Cardiac fibroblast (primary cell): ENCODE measurements around the gene SFXN4.

Experiments
- DNase-seq, 2 donors: peaks; one replicate each; pipeline versions ENCODE4 v3.0.0 to v3.0.0-alpha.2; 2010; ENCODE audit warnings: low read depth in 2 of 2
- H3K4me3 ChIP-seq, 2 donors: replicated peaks in 1 of 2; 1 replicate in 1 of 2; 2 replicates in 1 of 2; pipeline ENCODE4 v1.5.1; 2011; ENCODE audit warnings: low read depth in 2 of 2, low read length in 2 of 2, mild to moderate bottlenecking in 2 of 2, moderate library complexity in 1 of 2
- TF ChIP-seq, protein P1 (sequence below): IDR thresholded peaks from one replicate; pipeline ENCODE4 v1.5.1; 2011; ENCODE audit warnings: low read depth, mild to moderate bottlenecking, low read length, inconsistent platforms

Gene SFXN4, protein sequence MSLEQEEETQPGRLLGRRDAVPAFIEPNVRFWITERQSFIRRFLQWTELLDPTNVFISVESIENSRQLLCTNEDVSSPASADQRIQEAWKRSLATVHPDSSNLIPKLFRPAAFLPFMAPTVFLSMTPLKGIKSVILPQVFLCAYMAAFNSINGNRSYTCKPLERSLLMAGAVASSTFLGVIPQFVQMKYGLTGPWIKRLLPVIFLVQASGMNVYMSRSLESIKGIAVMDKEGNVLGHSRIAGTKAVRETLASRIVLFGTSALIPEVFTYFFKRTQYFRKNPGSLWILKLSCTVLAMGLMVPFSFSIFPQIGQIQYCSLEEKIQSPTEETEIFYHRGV

DNA sequence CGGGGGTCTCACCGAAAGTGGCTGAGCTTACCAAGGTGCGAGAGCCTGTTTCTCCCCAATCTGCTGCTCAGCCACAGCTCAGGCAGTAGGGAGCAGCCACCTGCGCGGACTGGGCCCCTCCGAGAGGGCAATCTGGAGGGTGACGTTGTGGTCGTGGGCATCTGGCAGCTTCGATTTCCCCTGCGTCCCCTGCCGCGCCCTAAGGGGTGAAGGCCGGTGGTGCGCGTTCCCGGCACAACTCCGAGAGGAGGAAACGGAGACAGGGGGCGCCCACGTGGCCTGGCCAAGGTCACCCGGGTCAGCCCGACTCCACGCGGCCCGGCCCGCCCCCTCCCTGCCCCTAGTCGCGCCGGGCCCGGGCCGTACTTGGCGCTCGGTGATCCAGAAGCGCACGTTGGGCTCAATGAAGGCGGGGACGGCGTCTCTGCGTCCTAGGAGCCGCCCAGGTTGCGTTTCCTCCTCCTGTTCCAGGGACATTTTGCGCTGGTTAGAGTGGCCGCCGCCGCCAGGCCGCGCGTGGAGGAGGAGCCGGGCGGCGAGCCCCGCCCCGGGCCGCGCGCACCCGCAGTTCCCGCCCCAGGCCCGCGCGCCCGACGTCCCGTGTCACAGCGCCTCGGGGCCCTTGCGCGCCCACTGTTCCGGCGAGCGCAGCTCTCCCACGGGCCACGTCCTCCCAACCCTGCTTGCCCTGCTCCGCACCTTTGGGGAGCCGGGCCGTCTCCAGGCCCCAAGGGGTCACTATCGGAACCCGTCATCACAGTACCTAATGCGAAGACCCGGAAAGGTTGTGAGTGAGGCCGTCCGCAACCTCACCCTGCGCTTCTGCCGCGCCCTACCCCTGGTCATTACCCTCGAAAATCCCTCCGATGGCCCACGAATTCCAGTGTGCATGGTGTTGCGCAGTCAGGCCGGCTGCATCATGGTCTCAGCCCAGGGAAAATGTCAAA is at the start of gene SFXN4:
SFXN4 (minus strand) TSS at position 544 of the 947 bp plus-strand sequence; CDS start at position 477, 67 bp downstream.
- TF ChIP-seq, protein P1, sequence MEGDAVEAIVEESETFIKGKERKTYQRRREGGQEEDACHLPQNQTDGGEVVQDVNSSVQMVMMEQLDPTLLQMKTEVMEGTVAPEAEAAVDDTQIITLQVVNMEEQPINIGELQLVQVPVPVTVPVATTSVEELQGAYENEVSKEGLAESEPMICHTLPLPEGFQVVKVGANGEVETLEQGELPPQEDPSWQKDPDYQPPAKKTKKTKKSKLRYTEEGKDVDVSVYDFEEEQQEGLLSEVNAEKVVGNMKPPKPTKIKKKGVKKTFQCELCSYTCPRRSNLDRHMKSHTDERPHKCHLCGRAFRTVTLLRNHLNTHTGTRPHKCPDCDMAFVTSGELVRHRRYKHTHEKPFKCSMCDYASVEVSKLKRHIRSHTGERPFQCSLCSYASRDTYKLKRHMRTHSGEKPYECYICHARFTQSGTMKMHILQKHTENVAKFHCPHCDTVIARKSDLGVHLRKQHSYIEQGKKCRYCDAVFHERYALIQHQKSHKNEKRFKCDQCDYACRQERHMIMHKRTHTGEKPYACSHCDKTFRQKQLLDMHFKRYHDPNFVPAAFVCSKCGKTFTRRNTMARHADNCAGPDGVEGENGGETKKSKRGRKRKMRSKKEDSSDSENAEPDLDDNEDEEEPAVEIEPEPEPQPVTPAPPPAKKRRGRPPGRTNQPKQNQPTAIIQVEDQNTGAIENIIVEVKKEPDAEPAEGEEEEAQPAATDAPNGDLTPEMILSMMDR = no peak
- H3K4me3 ChIP-seq = peak within 1 kb of the TSS; percentile 64 to 69
- DNase-seq = peak; percentile 57 to 58

DNA sequence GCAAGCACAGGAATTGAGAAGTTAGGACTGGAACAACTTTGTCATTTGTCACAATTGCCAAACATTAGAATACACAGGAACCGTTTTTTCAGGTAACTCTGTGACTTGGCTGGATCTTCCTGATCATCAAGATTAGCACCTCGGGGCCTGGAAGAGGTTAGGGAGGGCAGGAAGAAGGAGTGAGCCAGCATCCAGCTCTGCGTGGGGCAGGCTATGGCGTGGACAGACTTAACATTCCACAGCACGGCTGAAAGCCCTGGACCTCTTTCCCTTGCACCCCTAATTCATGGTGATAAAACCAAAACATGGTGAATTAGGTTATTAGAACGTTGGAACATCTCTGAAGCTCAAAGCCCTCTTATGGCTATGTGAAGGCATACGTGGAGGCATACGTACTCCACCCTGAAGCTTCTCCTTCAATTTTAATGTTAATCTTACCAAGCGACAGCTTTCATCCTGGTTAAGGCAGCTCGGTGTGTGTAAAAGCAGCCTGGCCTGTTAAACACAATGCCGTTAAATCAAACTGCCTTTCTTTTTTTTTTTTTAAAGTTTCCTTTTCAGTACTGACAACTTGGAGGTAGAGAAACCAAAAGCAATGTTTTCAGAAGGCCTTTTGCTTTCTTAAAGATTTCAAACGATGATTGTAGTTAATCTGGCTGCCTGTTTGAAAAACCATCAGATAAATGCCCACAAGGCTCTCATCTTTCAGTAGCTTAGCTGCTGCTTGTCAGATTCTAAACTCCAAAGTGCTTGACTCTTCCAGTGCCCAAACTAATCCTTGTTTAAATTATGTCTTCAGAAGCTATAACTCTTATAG is 46.3 kb upstream of the SFXN4 start:
- peak; percentile 40 to 42 for DNase-seq
- TF ChIP-seq, protein P1 = no peak
- H3K4me3 ChIP-seq = peak overlapping the region in 1 of 2 donors; percentile 2

DNA sequence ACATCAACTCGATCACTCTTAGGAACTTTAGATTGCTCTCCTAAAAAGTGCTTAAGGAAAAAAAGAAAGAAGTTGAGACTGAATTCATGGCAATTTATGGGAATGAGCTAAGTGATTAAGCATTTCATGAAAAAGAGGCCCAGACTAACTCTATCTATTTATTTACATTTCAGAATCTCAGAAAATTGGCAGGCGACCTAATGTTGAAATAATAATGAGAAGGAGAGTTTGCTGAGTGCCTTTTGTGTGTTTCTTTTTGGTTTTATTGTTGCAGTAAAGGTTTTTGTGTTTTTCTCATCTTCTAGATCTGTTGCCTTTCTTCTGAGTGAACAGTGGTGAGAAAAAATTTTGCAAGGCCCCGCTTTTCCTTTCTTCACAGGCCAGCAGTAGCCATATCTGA is 45.7 kb upstream of the SFXN4 start:
- DNase-seq = peak; percentile 75 to 80

DNA sequence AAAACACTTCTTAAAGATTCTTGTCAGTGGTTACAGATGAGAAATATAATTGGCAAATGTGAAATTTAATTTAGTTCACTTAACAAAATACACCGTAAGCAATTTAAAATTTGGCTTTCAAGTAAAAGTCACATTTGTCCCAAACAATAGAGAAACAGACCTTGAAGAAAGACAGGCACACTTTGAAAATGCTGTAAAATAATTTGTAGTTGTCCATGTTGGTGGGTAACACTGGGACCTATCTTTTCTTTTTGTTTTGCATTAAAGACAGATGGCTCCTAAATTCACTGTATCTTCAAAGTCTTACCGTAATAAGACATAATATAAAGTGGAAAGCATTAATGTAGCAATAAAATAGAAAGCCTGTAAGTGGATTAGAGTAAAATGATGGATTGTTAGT is 45.1 kb upstream of the SFXN4 start:
- DNase-seq = no peak
- H3K4me3 ChIP-seq = no peak overlapping the region
- TF ChIP-seq, protein P1 = no peak

More for the DNA sequence above, 45.7 kb upstream of the SFXN4 start:
- TF ChIP-seq, protein P1 = no peak
- H3K4me3 ChIP-seq = no peak overlapping the region

DNA sequence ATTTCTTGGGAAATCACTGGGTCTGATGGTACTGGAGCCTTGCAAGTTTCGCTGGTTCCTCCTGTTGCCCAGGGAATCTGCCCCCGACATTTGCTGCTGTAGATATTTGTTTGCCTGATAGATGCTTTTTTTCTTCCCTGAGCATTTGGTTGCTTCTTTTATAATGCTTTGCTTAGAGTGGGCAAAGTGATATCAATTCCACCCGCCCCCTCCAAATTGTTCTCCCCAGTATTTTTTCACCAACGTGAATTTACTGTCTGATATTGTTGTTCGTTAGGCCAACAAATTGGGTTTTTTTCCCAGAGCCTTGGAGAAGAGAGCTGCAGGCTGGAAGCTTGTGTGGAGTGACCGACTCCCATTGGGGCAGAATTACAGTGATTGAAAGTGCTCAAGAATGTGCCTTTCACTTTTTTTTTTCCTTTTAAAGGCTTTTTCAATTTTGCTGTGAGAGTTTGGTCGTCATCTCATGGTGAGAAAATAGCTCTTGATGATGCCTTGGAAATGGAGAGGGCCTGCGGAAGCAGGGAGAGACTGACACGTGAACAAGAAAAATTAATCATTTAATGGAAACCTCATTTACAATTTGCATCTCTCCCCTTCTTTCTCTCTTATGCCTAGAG is 44.3 kb upstream of the SFXN4 start:
- peak overlapping the region; percentile 64 to 90 for H3K4me3 ChIP-seq
- TF ChIP-seq, protein P1 = no peak
- DNase-seq = peak; percentile 45 to 56
